GM12801 (cell line): Measurements from ENCODE around the gene KLHL25.

Experiments
- TF ChIP-seq, protein P1 (sequence below): IDR thresholded peaks from one replicate; pipeline ENCODE4 v1.5.1; 2011; ENCODE audit warnings: control low read depth; ENCODE audit not compliant: insufficient read length; ENCODE audit errors: extremely low read depth

Gene KLHL25

DNA sequence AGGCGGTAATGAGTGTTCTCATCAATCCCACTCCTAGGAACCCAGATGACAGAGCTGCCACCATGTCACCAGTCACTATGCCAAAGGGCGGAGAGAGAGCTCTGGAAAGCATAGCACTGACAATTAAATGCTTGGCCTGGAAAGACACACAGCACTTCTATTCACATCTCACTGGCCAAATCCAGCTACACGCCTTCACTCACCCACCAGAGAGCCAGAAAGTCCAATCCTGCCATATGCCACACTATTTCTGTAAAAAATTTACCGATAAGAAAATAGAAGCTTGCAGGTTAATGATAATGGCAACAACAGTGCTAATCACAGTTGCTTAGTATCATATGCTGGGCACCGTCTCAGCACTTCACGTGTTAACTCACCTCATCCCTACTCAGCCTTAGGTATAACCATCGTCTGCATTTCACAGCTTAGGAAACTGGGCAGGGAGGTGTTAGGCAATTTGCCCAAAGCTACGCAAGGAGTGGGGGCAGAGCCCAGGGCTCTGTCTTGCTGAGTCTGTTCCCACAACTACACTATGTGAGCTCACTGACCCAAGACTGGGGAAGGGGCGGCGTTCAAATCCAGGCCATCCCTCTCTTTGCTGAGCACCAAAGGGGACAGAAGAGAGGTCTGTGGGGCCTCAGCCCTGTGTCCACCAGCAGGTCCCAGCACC, 16.5 kb downstream of the KLHL25 start:
- TF ChIP-seq, protein P1, sequence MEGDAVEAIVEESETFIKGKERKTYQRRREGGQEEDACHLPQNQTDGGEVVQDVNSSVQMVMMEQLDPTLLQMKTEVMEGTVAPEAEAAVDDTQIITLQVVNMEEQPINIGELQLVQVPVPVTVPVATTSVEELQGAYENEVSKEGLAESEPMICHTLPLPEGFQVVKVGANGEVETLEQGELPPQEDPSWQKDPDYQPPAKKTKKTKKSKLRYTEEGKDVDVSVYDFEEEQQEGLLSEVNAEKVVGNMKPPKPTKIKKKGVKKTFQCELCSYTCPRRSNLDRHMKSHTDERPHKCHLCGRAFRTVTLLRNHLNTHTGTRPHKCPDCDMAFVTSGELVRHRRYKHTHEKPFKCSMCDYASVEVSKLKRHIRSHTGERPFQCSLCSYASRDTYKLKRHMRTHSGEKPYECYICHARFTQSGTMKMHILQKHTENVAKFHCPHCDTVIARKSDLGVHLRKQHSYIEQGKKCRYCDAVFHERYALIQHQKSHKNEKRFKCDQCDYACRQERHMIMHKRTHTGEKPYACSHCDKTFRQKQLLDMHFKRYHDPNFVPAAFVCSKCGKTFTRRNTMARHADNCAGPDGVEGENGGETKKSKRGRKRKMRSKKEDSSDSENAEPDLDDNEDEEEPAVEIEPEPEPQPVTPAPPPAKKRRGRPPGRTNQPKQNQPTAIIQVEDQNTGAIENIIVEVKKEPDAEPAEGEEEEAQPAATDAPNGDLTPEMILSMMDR, result no peak

DNA sequence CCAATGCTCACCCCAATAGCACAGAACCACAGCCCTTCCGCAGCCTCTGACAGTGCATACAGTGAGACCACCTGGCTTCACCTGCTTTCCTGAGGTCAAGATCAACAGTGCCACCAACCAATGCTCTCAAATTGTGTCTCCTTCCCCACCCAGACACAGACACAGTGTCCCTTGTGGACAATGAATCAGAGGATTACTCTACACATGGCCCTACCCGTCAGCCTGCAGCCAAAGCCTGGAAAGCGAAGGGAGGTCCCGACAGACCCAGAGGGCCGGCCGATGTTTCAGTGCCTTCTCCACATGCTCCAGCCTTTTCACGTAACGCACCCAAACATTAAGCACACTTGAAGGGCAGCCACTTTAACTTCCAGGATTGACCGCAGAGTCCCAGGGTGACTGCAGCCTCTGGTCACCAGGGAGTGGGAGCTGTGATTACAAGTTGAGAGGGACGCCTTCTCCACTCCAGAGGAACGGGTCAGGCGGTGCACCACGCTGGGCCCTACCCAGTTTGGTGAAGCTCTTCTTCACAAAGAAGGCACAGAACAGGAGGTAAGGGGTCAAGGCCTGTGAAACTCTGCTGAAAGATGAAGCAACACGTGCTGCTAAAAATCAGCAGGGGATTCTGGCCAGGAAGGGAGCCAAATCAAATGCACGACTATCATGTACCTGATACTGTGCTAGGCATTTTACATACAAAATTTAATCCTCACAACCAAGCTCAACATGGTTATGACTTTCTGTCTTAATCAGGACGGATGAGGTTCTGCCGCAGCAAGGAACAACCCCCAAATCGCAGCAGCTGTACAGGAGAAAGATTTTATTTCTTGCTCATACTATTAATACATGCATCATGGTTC, 17.2 kb downstream of the KLHL25 start:
- TF ChIP-seq, protein P1, result no peak

DNA sequence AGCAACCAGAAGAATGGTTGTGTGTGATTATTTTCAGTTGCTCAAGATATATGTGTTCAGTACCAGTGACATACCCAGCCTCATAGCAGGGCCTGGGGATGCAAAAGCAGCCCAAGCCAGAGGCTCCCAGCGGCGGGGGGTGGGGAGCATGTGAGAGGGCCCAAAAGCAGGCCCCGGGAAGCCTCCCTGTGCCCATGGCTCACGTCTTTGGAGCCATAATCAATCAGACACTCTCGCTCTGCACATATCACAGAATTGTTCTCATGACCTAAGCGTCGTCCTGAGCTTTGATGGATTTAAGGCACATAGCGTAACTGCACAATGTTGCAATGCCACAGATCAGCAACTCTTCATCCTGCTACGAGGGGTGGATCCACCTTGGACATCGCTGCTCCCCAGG, 20.8 kb downstream of the KLHL25 start:
- TF ChIP-seq, protein P1, result no peak

DNA sequence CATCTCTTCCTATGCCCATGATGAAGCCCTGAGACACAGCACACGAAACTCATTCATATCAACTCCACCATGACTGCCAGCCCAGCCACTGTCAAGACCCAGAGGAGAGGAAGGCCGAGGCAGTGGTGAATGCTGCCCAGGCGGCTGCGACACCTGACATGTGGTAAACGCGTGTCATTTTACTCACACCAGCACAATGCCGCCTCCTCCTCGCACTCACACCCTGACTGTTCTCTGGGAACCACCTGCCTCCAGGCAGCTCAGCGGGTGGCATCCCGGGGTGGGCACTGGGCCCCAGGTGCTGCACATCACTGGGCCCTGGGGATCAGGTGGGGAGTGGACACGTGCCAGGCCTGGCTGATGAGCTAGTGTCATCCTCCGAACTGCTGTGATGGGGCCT, 21.5 kb downstream of the KLHL25 start:
- TF ChIP-seq, protein P1, result no peak

DNA sequence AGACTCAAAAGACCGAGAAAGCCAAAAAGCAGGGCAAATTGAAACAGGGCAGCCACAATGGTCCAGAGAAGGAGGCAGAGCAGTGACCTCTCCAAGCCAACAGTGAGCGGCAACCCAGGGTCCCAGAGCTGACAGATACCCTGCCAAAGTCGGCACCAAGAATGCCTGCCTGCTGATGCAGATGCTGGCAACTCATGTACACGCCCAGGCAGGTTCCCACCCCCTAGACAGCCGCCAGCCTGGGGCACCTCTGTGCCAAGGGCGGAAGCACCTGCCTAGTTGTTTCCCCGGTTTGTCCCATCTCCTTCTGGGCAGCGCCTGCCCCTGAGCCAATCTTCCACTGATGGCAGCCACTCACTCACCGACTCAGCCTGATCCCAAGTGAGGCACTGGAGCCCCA, 22.1 kb downstream of the KLHL25 start:
- TF ChIP-seq, protein P1, result no peak

DNA sequence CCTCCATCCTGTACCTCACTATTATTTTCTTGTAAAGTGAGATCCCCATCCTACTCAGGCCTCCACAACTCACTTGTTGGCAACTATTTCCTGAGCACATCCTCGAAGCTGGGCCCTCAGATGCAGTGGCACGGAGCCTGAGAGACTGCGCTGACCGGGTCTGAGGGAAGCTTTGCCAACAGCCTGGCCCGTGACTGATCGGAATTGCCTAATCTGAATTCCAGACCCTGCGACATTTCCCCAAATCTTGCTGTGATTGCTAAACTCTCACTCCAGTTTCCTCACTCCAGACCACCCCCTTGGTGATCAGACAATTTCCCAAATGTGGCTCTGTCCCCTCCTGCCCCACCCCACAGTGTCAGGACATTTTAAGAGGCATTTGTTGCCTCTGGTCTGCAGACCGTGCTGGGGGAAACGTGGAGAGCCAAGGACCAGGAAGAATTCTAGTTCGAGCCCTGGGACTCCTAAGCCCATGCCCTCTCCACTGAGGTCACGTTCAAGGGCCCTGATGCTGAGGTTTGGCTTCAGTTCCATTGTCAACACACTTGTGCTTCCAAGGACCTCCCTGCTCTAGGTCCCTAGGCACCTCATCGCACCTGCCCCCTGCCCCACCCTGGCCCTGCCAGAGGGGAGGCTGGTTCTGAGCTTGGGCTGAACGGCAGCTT, 22.8 kb downstream of the KLHL25 start:
- TF ChIP-seq, protein P1, result no peak

DNA sequence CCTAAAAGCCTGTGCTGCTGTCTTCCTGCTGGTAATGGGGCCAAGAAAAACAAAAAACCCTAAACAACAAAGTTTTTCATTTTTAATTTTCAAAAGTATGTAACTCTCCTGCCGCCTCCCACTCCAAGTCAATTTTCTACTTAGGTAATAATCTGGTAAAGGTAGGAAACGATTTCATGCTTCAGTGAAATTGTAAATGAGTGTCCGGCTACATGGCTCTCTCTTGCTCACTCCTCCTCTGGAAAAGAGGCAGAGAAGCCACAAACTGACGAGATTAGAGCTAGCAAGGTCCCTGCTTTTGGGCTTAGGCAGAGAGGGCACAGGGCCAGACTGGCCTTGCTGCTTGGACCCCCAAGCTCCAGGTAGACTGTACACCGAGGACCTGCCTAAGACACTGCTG, 23.5 kb downstream of the KLHL25 start:
- TF ChIP-seq, protein P1, result no peak
